ENCODE data around the gene GLCCI1. TPM values are rescaled to one million over a fixed set of nuclear protein-coding genes. Genes with fewer than 3 reads are reported as not detected.

GLCCI1 gene
- total and polyA plus RNA-seq, 10 of the 15 experiments (the other 5 are each of a cell fraction or from before 2014, with no cell fraction given), result 12.6 to 92.0 (median 27.6) TPM

GRCh38 chr7:7933915-7934526 is 34.6 kb upstream of the GLCCI1 start (continued):
- no peak for TF ChIP-seq SKIL (IDR thresholded peaks at IDR 0.05; ENCODE audit: low read depth, poor library complexity, severe bottlenecking)

GRCh38 chr7:7934945-7935344 is 33.7 kb upstream of the GLCCI1 start:
- FAIRE-seq (no peak), ATAC-seq (no peak), DNase-seq (ENCODE audit: low read depth, low spot score) (no peak)
- no peaks in the 10 kb centered on the region for H3K36me3 ChIP-seq (ENCODE audit: control insufficient read depth in 2 of 2, insufficient read depth in 2 of 2, low read length in 1 of 2)
- no peaks in the 10 kb centered on the region for H3K9me3 ChIP-seq (replicated peaks; ENCODE audit: control insufficient read depth, insufficient read depth, low read length)
- no peak overlapping the region for H3K27ac ChIP-seq (ENCODE audit: control insufficient read depth, insufficient read depth)
- no peaks in the 10 kb centered on the region for H4K20me1 ChIP-seq (ENCODE audit: control insufficient read depth, insufficient read depth)
- SMC1A ChIA-PET (ENCODE audit: uncharacterized antibody, unreplicated experiment), result interaction anchor here (1.4 to 1.6 kb wide), 2 partner anchors 8 to 9 kb away, joined by 4 to 5 read pairs; no protein-coding TSS in a partner anchor
- H3K79me2 ChIP-seq (ENCODE audit: control insufficient read depth, insufficient read depth, low read length), result no peaks in the 10 kb centered on the region
- POLR2A ChIA-PET, result interaction anchor here (0.6 to 0.7 kb wide), 2 partner anchors 99 to 187 kb away, joined by 3 to 4 read pairs; no protein-coding TSS in a partner anchor
- RAD21 ChIA-PET (ENCODE audit: unreplicated experiment), result interaction anchor here (0.8 to 1.1 kb wide), 3 partner anchors 9 to 115 kb away, joined by 3 to 4 read pairs (median 3); no protein-coding TSS in a partner anchor
- no peaks in the 10 kb centered on the region for H3K4me1 ChIP-seq (ENCODE audit: control insufficient read depth, insufficient read depth, low read length)
- BruUV-seq (replicated peaks), result no TSS peak
- H3K4me3 ChIP-seq, result no peak overlapping the region
- in situ Hi-C loops (cut with MboI), result no loop called here
- WGBS (ENCODE audit: insufficient coverage, insufficient replicate concordance, low lambda C conversion rate, missing lambda C conversion rate), result 90% methylated on average over 4 of the region's 4 CpGs
- H3K4me2 ChIP-seq (ENCODE audit: control insufficient read depth, insufficient read depth), result no peak overlapping the region
- no peaks in the 10 kb centered on the region for H3K27me3 ChIP-seq (replicated peaks in 1 of 2; ENCODE audit: control insufficient read depth in 2 of 2, insufficient read depth in 2 of 2, low read length in 1 of 2)
- no peak overlapping the region for H3K9ac ChIP-seq (ENCODE audit: control insufficient read depth, insufficient read depth, low read length)
- CTCF ChIA-PET, result no interaction called here
- no peak overlapping the region for H2AFZ ChIP-seq (ENCODE audit: control insufficient read depth, low read depth, low read length)
- intact Hi-C loops (cut with micrococcal nuclease; ENCODE audit: unreplicated experiment), result no loop called here
- TF ChIP-seq ZBTB4 (CRISPR knock-in tag; IDR thresholded peaks at IDR 0.05), result no peak
- TF ChIP-seq TCF7 (IDR thresholded peaks at IDR 0.05; ENCODE audit: borderline replicate concordance), result no peak
- no peak for TF ChIP-seq ZNF622 (IDR thresholded peaks at IDR 0.05)
- TF ChIP-seq EED (IDR thresholded peaks at IDR 0.05; ENCODE audit: low read depth), result no peak
- TF ChIP-seq JUND (IDR thresholded peaks at IDR 0.05; ENCODE audit: low read depth, low read length), result no peak
- TF ChIP-seq SMAD5 (IDR thresholded peaks at IDR 0.05; ENCODE audit: low read depth), result no peak
- no peak for TF ChIP-seq ZNF592 (IDR thresholded peaks at IDR 0.05)
- no peak for TF ChIP-seq TARDBP (IDR thresholded peaks at IDR 0.05; ENCODE audit: borderline replicate concordance)
- no peak for TF ChIP-seq NR2C1 (IDR thresholded peaks at IDR 0.05)
- TF ChIP-seq TCF12 (IDR thresholded peaks at IDR 0.05; ENCODE audit: low read depth, low read length), result no peak
- no peak for TF ChIP-seq KDM1A (IDR thresholded peaks at IDR 0.05; ENCODE audit: borderline replicate concordance)
- no peak for TF ChIP-seq SMARCA5 (IDR thresholded peaks at IDR 0.05)
- TF ChIP-seq RELA (IDR thresholded peaks at IDR 0.05; ENCODE audit: borderline replicate concordance, partially characterized antibody), result no peak
